SH-SY5Y (cell line): ENCODE results near the gene DDX51.

Experiments
- GATA2 ChIP-seq: IDR thresholded peaks from 2 replicates; pipeline ENCODE4 v1.6.1; 2011; ENCODE audit warnings: mild to moderate bottlenecking, low read depth, low read length
- GATA3 ChIP-seq: IDR thresholded peaks from 2 replicates; pipeline ENCODE4 v1.6.1; 2011; ENCODE audit warnings: low read depth, mild to moderate bottlenecking, low read length, moderate library complexity

DNA sequence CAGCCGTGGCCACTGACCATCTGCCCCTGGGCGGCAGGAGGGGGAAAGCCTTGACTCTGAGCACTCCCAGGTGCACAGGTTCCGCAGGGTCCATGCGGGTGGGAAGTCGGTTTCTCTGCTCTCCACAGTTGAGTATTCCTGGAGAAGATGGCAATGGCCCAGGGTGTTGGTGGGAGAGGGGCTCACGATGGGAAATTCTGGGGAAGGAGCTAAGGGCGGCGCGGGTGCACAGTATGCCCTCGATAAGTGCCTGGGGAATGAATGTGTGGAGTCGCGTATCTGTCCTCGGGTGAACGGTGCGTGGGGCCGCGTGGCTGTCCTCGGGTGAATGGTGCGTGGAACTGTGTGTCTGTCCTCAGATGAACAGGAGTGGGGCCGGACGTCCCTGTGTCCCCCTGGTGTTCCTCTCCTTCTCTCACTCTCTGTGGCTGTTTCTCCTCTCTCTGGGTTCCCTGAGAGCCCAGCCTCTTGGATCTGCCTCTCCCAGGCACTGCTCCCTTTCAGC lies 38.1 kb upstream of the DDX51 start:
- no peak for TF ChIP-seq GATA2
- no peak for TF ChIP-seq GATA3
